HG02623 (cell line): ENCODE results near the gene CNKSR3.

Experiments used
- ATAC-seq: cut with Tn5 transposase; IDR thresholded peaks from one replicate; pipeline ENCODE4 v1.9.1; 2021; ENCODE audit warnings: moderate library complexity; ENCODE audit not compliant: unreplicated experiment

Gene CNKSR3

GRCh38 chr6:154479771-154480639 lies 30.5 kb downstream of the CNKSR3 start:
- no peak for ATAC-seq

GRCh38 chr6:154479351-154479769 lies 31.1 kb downstream of the CNKSR3 start:
- ATAC-seq: no peak

- no peak for ATAC-seq
Observed at GRCh38 chr6:154478701-154479060, 31.8 kb downstream of the CNKSR3 start.

- ATAC-seq: no peak
Observed at GRCh38 chr6:154478021-154478700, 32.3 kb downstream of the CNKSR3 start.

DNA sequence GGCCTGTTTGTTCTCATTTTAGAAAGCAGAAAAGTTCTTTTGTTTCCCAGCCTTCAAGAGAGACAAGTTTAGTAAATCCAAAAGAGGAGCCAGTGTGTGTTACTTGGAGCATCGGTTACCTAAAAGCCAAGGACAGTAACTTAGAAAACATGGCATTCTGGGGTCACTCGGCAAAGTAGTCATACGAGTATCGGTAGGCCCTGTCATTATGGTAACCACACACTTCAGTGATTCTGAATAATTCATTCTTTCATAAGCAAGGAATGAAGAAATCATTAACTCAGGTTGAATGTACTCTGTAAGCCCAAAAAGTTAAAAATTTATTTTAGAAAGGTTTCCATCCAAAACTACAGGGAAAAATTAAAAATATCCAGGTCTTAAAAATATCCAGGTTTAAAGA lies 34.0 kb downstream of the CNKSR3 start:
- ATAC-seq: no peak

DNA sequence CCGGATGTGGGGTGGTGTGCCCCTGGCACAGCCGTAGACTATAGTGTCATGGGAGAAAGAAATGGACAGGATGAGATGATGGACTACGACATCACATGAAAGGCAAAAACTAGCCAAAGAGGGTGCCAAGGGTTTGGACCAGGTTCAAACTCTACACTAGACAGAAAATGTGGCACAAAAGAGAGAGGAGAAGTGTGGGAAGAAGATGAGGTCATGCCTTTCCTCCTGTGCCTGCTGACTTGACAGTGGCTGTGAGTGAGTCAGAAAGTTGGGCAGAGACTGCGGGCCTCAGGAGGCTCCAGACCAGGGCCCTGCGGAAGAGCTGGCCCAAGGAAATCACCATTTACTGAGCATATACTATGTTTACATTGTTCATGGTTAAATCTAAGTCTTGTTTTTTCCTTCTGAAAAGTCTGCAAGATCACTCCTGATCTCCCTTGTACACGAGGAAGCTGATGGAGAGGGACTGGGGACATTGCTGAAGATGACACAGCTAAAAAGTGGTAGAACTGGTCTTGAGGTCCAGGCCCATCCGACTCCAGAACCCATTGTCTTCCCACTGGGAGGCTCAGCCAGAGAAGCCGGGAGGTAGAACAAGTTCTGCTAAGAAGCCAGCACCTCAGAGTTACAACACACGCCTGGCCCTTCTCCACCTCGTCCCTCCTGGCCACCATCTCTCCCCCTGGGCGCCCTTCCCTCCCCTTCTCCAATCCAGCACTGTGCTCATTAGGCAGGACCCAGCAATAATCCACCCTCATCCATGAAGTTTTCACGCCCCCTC lies 35.6 kb downstream of the CNKSR3 start:
- ATAC-seq: no peak

DNA sequence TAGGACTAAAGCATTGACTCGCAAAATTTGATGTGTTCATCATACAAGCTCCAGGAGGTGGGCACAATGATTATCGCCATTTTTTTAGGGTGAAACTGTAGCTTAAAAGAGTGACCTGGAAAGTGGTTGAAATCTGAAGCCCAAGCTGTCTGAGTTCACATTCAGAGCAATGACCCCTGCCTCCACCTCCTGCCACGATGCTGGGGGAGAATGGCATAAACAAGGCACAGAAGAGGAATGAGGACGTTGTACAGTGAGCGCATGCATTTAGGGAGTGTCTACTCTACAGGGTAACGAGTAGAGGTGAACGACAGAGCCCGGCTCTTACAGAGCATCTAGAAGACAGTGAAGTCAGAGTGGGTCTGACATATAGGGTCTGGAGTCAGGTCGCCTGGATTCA lies 37.2 kb downstream of the CNKSR3 start:
- no peak for ATAC-seq

- no peak for ATAC-seq
Observed at GRCh38 chr6:154471609-154472362, 38.7 kb downstream of the CNKSR3 start.

DNA sequence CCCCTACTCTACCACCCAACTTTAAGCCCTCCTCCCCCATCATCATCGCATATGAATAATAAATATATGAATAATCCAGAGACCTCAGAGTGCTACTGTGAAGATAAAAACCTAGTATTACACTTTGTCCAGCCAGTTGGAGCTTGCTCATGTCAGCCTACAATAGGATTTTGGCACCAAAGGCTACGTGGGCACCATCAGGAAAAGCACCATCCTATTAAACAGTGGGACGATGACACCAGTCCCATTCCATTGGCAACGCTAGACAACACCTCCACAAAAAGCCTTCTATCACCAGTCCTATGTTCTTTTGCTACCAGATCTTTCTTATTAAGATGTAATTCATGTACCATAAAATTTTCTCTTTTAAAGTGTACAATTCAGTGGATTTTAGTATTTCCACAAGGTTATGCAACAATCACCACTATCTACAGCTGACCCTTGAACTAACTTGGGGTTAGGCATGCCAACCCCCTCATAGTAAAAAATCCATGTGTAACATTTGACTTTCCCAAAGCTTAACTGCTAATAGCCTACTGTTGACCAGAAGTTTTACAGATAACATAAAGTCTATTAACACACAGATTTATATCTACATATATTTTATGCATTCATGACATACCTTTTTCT lies 41.1 kb downstream of the CNKSR3 start:
- ATAC-seq: no peak

GRCh38 chr6:154468760-154469159 lies 41.7 kb downstream of the CNKSR3 start:
- no peak for ATAC-seq

DNA sequence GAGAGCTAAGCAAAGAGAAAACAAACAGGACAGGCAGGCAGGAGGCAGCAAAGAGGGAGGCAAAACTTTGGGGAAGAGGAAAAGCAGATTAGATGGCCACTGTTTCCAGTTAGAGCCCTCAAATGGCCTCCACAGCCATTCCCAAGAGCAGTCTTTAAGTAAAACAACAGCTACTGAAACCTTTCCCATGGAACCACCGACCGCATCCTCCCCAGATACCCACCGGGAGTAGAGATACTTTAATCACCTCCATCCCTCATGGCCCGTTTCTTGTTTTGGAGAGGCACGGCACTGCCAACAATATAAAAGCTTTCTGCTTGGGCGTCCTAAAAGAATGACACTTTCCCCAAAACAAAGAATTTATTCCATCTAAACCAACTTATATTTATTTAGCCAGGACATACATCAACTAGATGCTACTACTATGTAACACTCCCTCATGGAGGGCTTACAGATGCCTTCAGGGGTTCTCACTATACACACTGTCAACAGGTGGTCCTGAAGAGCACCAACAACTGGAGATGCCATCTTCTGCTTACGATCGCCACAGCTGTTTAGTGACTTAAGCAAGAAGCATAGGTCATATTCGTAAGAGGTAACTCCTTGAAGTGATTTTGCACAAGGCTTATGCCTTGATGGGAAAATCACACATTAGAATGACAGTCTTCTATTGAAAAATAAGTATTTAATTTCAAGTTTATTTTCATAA lies 43.4 kb downstream of the CNKSR3 start:
- ATAC-seq: no peak

GRCh38 chr6:154466139-154466538 lies 44.3 kb downstream of the CNKSR3 start:
- ATAC-seq: no peak

DNA sequence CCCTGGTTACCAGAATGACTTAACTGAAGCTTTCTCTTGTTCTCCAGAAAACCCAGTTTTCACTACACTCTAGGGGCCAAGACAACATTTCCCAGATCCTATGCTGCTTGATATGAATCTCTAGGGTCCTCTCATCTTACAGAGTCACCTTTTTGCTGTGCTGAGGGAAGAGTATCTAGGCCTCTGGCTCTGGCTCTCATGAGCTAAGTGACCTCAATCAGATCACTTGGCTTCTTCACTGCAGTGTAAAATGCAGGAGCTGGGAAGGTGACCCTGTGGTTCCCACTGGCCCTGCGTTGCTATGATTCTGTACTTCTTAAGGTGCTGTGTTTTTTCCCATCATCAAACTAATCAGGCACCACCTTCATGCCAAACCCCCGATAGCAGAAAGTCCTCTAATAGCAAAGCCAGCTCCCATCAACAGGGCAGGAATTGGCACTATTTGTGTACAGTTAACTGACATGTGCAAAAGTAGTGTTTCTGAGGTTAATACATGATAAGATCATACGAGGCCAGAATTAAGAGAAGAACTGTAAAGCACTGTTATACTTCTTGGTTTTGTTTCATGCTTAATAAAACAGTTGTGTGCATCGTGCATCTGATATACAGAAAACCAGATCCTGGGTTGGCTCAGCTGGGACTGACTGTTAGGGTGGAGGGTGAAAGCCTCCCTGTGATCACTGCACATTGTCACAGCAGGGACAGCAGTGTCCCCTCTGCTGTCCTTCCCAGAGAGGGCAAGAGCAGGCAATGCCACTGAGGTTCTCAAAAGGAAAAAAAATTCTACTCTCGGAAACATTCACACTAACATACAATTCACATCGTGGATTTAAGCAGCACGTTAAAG lies 46.7 kb downstream of the CNKSR3 start:
- ATAC-seq: no peak

DNA sequence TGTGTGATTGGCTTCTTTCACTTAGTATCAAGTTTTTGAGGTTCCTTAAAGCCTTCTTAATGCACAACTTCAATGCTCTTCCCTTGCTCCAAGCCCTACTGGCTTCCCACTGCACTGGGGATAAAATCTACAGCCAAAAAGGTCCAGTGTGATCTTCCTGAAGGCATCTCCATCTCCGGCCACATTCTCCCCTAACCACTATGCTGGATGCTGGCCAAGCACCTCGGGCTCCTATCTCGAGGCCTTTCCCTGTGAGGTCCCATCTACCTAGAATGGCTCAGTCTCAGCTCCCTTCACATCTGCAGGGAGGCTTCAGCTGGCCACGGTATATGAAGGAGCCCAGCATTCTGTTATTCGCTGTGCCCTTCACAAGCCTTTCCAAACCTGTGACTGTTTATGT lies 48.1 kb downstream of the CNKSR3 start:
- ATAC-seq: no peak

GRCh38 chr6:154461348-154461747 lies 49.1 kb downstream of the CNKSR3 start:
- ATAC-seq: no peak

GRCh38 chr6:154460306-154461071 lies 50.0 kb downstream of the CNKSR3 start:
- no peak for ATAC-seq

DNA sequence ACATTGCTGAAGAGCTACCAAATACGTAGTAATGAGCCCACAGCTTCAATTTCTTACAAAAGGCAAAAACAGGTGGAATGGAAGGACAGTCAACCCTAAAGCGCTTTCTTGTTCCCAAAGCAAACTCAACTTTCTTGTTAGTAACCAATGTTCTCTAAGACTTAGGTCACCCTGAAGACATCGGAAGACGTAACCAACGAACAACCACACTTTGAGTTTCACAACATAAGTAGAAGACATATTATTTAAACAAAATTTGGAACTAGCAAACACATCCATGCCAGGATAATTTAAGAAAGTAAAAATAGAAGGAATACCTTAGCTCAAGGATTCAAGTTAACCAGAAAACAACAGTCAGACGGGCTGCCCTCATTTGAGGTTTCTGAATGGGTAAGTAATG lies 51.0 kb downstream of the CNKSR3 start:
- no peak for ATAC-seq
